ENCODE results near the gene SERPING1.

SERPING1 gene

DNA sequence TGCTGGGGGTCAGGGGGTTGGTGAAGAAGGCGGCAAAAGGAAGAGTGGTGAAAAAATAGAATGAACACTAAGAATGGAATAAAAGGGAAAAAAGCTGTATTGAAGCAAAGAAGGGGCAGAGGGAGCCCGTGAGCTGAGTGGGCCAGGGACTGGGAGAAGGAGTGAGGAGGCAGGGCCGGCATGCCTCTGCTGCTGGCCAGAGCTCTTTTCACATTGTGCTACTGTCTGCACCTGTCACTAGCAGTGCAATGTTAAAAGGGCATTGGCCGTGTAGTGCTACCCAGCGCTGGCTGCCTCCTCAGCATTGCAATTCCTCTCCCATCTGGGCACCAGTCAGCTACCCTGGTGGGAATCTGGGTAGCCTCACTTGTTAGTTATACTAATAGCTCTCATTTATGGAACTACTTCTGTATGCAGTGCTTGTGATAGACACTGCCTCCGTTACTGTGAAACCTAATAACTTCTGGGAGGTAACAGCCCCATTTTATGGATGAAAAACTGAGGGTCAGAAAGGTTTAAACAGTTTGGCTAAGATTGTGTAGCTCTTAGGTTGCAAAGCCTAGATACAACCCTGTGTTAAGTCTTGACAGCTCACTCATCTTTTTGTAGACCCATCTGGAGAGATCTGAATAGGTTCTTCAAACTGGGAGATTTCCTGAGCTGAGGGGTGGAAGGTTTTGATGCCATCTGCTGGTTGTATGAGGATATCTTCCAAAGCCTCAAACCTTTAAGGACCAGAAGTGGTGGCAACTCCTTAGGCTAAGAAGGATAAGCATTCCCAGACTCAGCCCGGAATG is 43.7 kb downstream of the SERPING1 start:
- H3K4me3 ChIP-seq (ENCODE audit: low read length) = no peak overlapping the region
- TF ChIP-seq, protein P1, sequence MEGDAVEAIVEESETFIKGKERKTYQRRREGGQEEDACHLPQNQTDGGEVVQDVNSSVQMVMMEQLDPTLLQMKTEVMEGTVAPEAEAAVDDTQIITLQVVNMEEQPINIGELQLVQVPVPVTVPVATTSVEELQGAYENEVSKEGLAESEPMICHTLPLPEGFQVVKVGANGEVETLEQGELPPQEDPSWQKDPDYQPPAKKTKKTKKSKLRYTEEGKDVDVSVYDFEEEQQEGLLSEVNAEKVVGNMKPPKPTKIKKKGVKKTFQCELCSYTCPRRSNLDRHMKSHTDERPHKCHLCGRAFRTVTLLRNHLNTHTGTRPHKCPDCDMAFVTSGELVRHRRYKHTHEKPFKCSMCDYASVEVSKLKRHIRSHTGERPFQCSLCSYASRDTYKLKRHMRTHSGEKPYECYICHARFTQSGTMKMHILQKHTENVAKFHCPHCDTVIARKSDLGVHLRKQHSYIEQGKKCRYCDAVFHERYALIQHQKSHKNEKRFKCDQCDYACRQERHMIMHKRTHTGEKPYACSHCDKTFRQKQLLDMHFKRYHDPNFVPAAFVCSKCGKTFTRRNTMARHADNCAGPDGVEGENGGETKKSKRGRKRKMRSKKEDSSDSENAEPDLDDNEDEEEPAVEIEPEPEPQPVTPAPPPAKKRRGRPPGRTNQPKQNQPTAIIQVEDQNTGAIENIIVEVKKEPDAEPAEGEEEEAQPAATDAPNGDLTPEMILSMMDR (conservative IDR thresholded peaks at IDR 0.05; ENCODE audit: low read depth, low read length) = peak; percentile 65
- DNase-seq (ENCODE audit: low read depth) = no peak

DNA sequence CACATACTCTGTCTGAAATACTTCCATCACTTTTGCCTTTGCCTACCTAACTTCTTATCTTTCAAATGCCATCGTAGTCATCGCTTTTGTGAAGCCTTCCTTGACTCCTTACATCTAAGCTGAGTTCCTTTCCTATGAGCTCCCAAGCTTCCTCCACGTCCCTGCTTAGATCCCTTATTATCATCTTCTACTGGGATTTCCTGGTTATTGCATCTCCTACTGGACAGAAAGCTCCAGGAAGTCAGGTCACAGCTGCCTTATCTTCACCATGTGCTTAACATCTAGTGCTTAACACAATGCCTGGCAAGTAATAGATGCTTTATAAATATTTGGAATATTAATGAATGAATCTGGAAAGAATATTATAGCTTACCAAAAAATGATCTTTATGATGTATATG is 46.3 kb downstream of the SERPING1 start:
- TF ChIP-seq, protein P1 (conservative IDR thresholded peaks at IDR 0.05; ENCODE audit: low read depth, low read length) = no peak
- no peak for DNase-seq (ENCODE audit: low read depth)
- H3K4me3 ChIP-seq (ENCODE audit: low read length) = no peak overlapping the region

DNA sequence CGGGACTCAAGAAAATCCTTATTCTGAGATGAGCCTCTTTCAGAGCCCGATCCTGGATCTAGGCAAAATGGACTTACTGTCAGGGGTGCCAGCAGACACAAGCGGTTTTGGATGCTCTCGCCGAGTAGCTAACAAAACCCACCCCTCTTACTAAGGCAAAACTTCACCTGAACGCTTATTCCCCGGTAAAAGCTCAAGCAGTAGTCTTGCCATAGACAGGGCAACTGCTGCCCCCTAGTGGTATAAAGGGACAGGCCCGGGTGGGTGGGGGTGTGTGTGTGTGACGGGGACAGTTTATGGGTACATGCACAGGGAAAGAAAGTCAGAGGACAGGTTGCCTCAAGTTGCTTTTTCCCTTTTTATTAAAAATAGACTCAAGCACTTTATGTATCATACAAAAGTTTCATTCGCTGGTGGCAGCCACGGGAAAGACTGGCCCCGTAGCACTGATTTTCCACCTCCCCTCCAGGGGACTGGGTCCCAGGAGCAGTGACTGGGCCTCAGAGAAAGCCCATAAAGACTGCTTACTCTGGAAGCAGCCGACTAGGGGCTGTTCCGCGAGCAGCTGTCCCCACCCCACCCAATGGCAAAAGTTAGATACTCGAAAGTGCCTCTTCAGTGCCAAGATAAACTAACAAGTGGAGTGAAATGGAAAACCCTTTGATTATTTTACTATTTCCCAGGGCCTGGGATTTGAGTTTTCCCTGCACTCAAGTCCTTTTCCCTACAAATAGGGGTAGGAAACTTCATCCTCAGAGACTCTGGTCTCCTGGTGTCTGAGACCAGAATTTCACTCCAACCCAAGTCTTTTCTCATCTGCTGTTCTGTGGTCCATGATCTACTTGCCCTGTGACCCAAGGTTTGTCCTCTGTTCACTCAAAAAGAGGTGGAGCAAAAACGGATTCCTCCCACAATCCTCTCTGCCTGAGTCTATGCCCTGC is 47.5 kb downstream of the SERPING1 start:
- DNase-seq (ENCODE audit: low read depth) = no peak
- no peak overlapping the region for H3K4me3 ChIP-seq (ENCODE audit: low read length)
- TF ChIP-seq, protein P1 (conservative IDR thresholded peaks at IDR 0.05; ENCODE audit: low read depth, low read length) = peak; percentile 91

DNA sequence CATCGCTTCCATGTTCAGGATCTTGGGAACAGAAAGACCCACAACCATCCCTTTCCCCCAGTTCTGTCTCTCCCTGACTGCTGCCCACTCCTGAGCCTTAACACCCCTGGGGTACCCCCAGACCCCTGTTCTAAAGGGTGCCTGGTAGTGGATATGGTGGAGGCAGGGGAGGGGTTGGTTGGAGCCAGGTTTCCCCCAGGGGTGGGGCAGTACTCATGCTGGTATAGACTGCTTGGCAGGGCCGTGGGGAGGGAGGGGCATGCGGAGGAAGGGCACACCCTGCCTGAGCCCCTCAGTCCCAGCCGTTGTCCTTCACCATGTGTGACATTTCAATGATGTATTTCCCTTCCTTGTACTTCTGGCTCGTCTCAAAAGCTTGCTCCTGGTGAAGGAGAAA is 48.2 kb downstream of the SERPING1 start:
- TF ChIP-seq, protein P1 (conservative IDR thresholded peaks at IDR 0.05; ENCODE audit: low read depth, low read length) = no peak
- DNase-seq (ENCODE audit: low read depth) = no peak
- H3K4me3 ChIP-seq (ENCODE audit: low read length) = no peak overlapping the region

DNA sequence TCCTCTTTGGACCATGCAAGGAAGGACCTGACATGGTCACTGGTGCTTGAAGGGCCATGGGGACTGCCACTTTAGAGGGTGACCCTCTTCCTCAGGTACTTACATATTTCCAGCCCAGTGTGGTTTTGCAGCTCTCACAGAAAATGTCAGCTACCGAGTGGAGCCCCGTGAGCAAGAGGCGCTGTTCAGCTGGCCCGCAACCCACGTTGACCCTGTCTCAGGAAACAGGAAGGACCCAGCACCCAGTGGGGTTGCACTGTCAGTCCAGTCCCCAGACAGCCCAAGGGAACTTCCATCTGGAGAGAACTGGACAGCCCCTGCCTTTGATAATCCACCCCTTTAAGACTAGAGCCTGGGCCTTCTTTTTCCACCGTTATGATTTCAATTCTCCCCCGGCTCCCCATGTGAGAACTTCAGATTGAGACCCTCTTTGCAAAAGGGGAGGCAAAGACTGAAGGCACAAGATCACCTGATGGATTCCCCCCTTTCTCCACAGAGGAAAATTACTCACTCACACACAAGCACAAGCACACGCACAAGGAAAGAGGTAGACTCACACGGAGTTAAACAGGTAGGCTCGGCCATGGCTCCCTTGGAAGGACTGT is 48.8 kb downstream of the SERPING1 start:
- TF ChIP-seq, protein P1 (conservative IDR thresholded peaks at IDR 0.05; ENCODE audit: low read depth, low read length) = no peak
- DNase-seq (ENCODE audit: low read depth) = no peak
- no peak overlapping the region for H3K4me3 ChIP-seq (ENCODE audit: low read length)

DNA sequence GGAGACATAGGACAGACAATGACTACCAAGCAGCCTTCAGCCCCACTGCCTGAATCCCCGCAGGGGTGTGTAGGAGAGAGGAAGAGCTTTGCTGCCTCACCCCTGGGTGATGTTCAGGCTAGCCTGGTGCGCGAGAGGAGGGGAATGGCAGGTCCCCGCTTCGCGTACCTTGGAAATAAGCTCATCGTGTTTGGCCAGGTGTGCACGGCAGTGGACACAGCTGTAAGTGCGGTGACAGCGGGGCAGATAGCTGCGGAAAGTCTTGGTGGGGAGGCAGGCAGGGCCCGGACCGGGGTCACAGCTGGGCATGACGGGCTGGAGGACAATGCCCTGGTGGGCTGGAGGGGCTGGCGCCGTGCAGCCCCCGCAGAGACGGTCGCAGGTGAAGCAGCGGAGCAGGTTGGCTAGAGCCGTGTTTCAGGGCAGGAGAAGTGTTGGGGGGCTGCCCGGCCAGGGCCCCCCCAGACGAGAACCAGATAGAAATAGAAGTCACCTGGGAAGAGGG is 49.4 kb downstream of the SERPING1 start:
- DNase-seq (ENCODE audit: low read depth) = no peak
- TF ChIP-seq, protein P1 (conservative IDR thresholded peaks at IDR 0.05; ENCODE audit: low read depth, low read length) = no peak
- no peak overlapping the region for H3K4me3 ChIP-seq (ENCODE audit: low read length)

Data from retinal pigment epithelial cell (primary cell).